ENCODE measurements around the gene TBCK. TPM values are rescaled to one million over a fixed set of nuclear protein-coding genes. Genes with fewer than 3 reads are reported as not detected.

Gene TBCK
- total and polyA plus RNA-seq, 2 of the 13 experiments (the other 11 are each of a cell fraction or from before 2014, with no cell fraction given) = 51.0 to 62.4 TPM

GRCh38 chr4:106365613-106366012, 49.6 kb upstream of the TBCK start (continued):
- TF ChIP-seq NCOR1 (IDR thresholded peaks at IDR 0.05; ENCODE audit: borderline replicate concordance, low read length) = peak; percentile 40; the same call in 1 of the 2 replicates
- no peak for TF ChIP-seq HNRNPH1 (optimal IDR thresholded peaks at IDR 0.05; ENCODE audit: low read depth, low read length)
- no peak for TF ChIP-seq ZNF143 (CRISPR knock-in tag; IDR thresholded peaks at IDR 0.05)
- TF ChIP-seq RARA (CRISPR knock-in tag; IDR thresholded peaks at IDR 0.05) = peak; percentile 63
- peak; percentile 86 for TF ChIP-seq MEF2D (CRISPR knock-in tag; IDR thresholded peaks at IDR 0.05)
- no peak for TF ChIP-seq ZNF318 (CRISPR knock-in tag; IDR thresholded peaks at IDR 0.05)
- TF ChIP-seq BCLAF1 (IDR thresholded peaks at IDR 0.05) = no peak
- no peak for TF ChIP-seq PRMT3 (CRISPR knock-in tag; IDR thresholded peaks at IDR 0.05; ENCODE audit: borderline replicate concordance, low read depth)
- TF ChIP-seq ZNF20 (CRISPR knock-in tag; IDR thresholded peaks at IDR 0.05) = no peak
- no peak for TF ChIP-seq ZFP37 (CRISPR knock-in tag; IDR thresholded peaks at IDR 0.05; ENCODE audit: borderline replicate concordance)
- no peak for TF ChIP-seq HIC2 (CRISPR knock-in tag; IDR thresholded peaks at IDR 0.05; ENCODE audit: low read depth)
- TF ChIP-seq FOXK1 (CRISPR knock-in tag; IDR thresholded peaks at IDR 0.05; ENCODE audit: borderline replicate concordance, low read depth) = 0 out of 2 replicates have a peak, but pooled peaks have one; percentile 16
- no peak for TF ChIP-seq RBAK (CRISPR knock-in tag; IDR thresholded peaks at IDR 0.05)
- no peak for TF ChIP-seq ZNF879 (CRISPR knock-in tag; IDR thresholded peaks at IDR 0.05)
- TF ChIP-seq ZUFSP (CRISPR knock-in tag; IDR thresholded peaks at IDR 0.05; ENCODE audit: borderline replicate concordance) = no peak
- peak; percentile 93 for TF ChIP-seq SKI (IDR thresholded peaks at IDR 0.05; ENCODE audit: partially characterized antibody)
